ENCODE results near the gene BSG.
A peak's percentile ranks its signal among the peaks of the same experiment; 100 is the strongest.

The BSG gene

DNA sequence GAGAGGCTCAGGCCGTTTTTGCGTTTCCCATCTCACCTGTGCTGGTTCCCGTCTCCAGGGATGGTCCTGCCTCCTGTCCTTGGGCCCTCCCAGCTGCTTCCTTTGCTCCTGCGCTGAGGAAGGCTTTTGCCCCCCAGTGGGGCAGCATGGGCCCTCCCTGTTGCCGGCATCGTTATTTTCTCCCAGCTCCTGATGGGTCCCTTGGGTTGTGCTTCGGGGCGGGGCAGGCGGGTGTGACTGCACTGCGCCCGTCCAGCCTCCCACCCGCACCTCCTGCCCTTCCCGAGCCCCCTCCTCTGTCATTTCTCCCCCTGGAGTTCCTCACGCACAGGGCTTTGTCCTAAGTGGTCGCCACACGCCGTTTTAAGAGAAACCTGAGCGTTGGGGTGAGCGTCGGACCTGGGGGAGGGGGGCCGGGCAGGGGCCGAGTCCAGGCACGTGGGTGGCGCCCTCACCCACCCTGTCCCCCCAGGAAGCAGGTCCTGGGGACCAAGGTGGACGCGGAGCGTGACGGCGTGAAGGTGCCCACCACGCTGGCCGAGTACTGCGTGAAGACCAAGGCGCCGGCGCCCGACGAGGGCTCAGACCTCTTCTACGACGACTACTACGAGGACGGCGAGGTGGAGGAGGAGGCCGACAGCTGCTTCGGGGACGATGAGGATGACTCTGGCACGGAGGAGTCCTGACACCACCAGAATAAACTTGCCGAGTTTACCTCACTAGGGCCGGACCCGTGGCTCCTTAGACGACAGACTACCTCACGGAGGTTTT is 31.3 kb upstream of the BSG start:
- no peak for DNase-seq (ENCODE audit: low spot score)

GRCh38 chr19:541699-542098 is 30.7 kb upstream of the BSG start:
- DNase-seq (ENCODE audit: low spot score), result no peak

GRCh38 chr19:542173-542866 is 30.1 kb upstream of the BSG start:
- no peak for DNase-seq (ENCODE audit: low spot score)

DNA sequence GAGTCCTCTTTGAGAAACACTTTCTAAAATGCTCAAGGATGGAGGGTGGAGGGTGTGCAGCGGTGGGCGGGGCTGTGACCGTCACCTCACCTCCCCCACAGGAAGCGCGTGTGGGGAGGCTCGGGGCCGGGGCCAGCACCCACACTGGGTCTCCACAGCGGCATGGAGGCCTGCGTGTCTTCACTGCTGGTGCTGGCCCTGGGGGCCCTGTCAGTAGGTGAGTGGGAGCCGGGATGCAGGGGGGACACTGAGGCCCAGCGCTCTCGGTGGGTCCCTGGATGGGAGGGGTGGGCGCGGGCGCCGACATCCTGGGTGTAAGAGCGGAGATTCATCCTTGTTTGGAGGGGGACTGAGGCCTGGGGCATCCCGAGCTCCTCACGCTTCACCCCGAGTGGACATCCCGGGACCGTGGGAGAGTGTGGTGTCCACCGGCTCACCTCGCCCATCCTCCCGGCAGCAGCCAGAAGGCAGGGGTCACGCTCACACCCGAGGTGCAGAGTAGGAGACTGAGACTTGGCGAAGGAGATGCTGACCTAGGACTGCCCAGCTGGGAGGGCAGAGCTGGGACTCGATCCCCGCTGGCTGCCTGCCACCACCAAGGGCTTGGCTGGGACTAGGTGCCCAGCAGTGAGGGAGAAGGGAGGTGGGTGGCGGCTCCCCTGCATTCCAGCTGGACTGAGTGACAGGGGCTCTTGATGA is 28.3 kb upstream of the BSG start, which contains the start of gene GZMM:
GZMM (plus strand) TSS at position 144 of the 699 bp plus-strand sequence; CDS start at position 163, 19 bp downstream.
- DNase-seq (ENCODE audit: low spot score), result no peak

- no peak for DNase-seq (ENCODE audit: low spot score)
Measured at GRCh38 chr19:547117-547516, 25.3 kb upstream of the BSG start.

GRCh38 chr19:547836-548720 is 24.3 kb upstream of the BSG start:
- DNase-seq (ENCODE audit: low spot score), result no peak

DNA sequence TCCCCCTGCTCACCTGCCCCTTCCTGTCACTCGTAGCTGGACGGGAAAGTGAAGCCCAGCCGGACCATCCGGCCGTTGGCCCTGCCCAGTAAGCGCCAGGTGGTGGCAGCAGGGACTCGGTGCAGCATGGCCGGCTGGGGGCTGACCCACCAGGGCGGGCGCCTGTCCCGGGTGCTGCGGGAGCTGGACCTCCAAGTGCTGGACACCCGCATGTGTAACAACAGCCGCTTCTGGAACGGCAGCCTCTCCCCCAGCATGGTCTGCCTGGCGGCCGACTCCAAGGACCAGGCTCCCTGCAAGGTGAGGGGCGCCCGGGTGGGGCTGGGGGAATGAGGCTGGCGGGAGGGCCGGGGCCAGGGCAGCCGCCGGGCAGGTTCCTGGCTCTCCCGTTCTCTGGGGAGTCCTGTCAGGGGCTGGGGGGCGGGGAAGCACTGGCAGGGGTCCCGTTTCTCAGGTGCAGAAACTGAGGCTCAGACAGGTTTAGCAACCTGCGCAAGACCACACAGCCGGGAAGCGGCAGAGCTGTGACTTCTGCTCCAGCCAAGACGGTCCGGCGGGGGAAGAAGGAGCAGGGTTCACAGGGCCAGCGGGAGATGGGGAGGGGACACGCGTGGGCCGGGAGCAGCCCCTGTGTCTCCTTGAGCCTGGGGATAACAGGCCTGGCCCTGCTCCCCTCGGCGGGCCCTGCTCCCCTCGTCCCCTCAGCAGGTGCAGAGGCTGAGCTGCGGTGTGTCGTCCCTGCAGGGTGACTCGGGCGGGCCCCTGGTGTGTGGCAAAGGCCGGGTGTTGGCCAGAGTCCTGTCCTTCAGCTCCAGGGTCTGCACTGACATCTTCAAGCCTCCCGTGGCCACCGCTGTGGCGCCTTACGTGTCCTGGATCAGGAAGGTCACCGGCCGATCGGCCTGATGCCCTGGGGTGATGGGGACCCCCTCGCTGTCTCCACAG is 23.2 kb upstream of the BSG start:
- DNase-seq (ENCODE audit: low spot score), result no peak

- no peak for DNase-seq (ENCODE audit: low spot score)
Measured at GRCh38 chr19:554817-555216, 17.6 kb upstream of the BSG start.

GRCh38 chr19:555474-555808 is 17.0 kb upstream of the BSG start:
- no peak for DNase-seq (ENCODE audit: low spot score)

DNA sequence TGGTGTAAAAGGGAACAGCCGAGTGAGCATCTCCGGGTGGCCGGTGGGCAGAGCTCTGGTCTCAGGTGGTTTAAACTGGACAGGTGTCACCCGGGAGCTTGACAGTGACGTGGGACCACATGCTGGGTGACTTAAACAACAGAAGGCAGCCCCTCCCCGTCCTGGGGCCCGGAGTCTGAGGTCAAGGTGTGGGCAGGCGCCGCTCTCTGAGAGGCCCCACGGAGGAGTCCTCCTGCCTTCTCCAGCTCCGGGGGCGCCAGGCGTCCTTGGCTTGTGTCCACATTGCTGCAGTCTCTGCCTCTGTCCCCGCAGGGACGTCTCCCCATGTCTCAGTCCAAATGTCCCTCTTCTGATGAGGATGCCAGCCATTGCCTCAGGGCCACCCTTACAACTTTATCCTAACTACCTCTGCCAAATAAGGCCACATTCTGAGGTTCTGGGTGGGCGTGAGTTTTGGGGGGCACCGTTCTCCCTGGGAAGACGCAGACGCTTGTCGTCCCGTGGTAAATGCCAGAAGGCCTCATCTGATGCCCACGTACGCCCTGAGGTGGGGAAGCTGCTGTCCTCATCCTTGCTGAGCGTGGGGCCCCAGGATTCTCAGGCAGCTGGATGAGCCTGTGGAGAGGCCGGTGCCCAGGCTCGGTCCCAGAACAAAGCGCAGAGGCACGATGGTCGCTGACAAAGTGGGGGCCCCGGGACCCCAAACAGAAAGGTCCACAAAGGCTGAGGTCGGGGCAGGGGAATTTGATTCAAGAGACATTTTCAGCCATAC is 15.6 kb upstream of the BSG start:
- DNase-seq (ENCODE audit: low spot score), result no peak

GRCh38 chr19:558770-559439 is 13.5 kb upstream of the BSG start:
- DNase-seq (ENCODE audit: low spot score), result no peak

- DNase-seq (ENCODE audit: low spot score), result no peak
Measured at GRCh38 chr19:560121-560520, 12.3 kb upstream of the BSG start.

DNA sequence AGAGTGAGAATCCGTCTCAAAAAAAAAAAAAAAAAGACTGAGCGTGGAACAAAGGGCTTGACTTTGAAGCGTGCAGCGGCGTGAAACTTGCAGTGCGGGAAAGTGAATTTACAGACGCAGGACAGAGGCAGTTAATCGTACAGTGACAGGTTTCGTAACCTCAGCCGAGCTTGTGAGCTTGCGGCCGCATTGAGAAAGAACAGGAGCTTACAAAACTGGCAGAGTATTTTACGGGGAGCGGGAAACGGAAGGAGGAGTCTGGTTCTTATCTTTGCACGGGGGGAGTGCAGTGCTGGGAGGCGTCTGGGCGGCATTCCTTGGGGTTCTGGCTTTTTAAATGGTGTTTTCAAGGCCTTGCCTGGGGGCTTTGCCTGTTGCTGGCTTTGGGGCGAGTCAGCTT is 6.0 kb upstream of the BSG start:
- DNase-seq (ENCODE audit: low spot score), result no peak

DNA sequence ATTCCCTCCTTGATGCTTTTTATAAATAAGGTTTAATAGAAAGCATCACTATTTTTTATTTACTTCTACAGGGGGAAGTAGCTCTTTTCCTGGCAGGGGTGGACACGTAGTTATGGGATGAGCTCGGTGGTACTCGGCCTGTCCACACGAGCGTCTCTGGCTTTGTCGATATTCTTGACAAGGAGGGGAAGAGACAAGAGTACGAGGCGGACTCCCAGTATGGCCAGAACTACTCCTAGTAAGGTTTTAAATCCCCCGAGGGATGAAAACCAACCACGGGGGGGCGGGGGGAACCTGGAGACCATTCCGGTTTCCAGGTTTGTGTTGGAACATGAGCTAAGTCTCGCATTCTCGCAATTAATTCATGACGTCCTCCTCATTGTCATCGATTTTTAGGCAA is 5.6 kb upstream of the BSG start:
- no peak for DNase-seq (ENCODE audit: low spot score)

DNA sequence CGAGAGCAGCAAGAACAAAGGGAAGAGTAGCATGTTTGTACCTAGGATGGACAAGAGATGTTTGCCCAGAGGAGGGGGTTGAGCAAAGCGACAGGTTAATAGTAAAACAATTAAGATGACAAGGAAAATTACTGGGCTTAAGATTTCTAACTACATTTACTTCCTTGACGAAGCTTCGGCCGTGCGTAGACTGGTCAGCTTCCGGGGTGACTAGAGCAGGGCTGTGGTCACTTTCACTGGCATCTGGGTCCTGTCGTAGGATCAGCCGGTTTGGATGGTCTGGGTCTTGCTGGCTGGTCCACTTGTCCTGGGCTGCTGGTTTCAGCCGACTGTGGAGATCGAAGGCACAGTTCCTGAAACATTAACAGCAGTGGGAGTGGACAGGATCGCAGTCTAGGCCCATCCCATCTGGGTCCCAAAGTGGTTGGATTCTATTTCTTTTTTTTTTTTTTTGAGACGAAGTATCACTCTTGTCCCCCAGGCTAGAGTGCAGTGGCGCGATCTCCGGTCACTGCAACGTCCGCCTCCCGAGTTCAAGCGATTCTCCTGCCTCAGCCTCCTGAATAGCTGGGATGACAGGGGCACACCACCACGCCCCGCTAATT is 5.0 kb upstream of the BSG start:
- no peak for DNase-seq (ENCODE audit: low spot score)

GRCh38 chr19:570251-570686 is 2.1 kb upstream of the BSG start:
- no peak for DNase-seq (ENCODE audit: low spot score)

DNA sequence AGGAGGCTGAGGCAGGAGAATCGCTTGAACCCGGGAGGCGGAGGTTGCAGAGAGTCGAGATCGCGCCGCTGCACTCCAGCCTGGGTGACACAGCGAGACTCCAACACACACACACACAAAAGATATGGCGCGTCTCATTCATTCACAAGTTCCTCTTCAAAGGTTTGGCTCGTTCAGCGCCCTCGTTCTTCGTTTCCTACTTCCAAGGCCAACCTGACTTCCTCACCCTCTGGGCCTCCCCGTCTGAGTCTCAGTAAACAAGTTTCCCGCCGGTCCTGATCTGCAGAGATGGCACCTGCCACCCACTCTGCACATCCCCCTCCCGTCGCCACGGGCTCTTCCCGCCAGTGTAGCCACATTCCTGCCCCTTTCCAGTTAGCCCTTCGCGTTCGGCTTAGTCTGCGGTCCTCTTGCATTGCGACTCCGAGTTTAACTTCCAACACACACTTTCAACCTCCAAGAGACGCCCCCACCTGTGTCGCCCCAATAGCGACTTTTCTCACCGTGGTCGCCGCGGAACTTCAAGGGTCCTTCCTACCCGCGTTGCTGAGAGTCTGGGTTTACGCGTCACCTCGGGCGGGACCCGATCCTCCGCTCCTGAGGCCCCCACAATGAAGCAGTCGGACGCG is 1.3 kb upstream of the BSG start:
- peak; percentile 33 for DNase-seq (ENCODE audit: low spot score)

DNA sequence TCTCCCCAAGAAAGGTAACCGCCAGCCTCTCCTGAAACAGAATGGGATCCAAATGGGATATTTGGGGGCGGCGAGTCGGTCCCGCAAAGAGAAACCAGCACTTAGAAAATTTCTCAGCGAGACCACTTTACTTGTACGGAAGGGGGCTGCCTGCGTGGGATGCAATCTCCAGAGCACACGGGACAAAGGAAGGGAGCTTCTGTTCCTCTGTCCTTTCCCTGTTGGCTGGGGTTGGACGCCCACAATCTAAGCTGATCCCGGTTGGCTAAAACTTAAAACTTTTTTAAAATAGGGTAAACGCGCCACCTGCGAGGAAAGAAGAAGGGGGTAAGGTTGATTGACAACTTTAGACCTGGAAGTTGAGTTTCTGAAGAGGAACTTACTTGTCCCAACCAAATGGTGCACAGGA is 826 bp upstream of the BSG start:
- DNase-seq (ENCODE audit: low spot score), result peak; percentile 38
